ENCODE results near the gene HIVEP2. TPM values are rescaled to one million over a fixed set of nuclear protein-coding genes. Genes with fewer than 3 reads are reported as not detected.

HIVEP2 gene
- total RNA-seq, 1 donor from 2014 or later, result 7.9 TPM

GRCh38 chr6:142725024-142725770, 219.8 kb downstream of the HIVEP2 start:
- Histone ChIP-seq H3K4me3 (ENCODE audit: low read depth, low read length) (no peak overlapping the region), H3K27me3 (ENCODE audit: control insufficient read depth, insufficient read depth, low read length) (no peaks in the 10 kb centered on the region), H3K36me3 (ENCODE audit: control insufficient read depth, insufficient read depth, low read length) (no peaks in the 10 kb centered on the region)
- no peak for DNase-seq (ENCODE audit: low read depth)
- TF ChIP-seq CTCF (IDR thresholded peaks at IDR 0.05; ENCODE audit: insufficient read depth, low read length, severe bottlenecking), result no peak
- FAIRE-seq, result no peak

DNA sequence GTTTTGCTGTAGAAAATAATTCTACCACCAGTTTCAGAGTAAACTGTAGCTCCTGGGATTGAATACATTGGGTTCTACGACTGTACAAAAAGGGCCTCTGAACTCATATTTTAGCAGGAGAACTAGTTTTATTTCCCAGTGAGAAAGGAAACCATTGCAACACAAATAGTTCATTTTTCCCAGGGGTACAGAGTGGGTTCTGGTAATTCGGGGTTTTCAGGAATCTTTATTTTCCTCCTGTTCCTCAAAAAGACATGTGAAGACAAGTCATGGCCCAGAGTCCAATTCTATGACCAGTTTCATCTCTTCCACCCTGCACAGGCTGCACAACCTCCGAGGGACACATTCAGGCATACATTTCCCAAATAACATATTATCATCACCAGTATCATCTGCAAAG, 222.1 kb downstream of the HIVEP2 start:
- Histone ChIP-seq H3K36me3 (ENCODE audit: control insufficient read depth, insufficient read depth, low read length) (no peaks in the 10 kb centered on the region), H3K27me3 (ENCODE audit: control insufficient read depth, insufficient read depth, low read length) (peaks cover 1% of the 10 kb centered on the region), H3K4me3 (ENCODE audit: low read depth, low read length) (no peak overlapping the region)
- FAIRE-seq (no peak), DNase-seq (ENCODE audit: low read depth) (no peak)
- no peak for TF ChIP-seq CTCF (IDR thresholded peaks at IDR 0.05; ENCODE audit: insufficient read depth, low read length, severe bottlenecking)

GRCh38 chr6:142722012-142722411, 223.0 kb downstream of the HIVEP2 start:
- Histone ChIP-seq H3K27me3 (ENCODE audit: control insufficient read depth, insufficient read depth, low read length) (peaks cover 1% of the 10 kb centered on the region), H3K36me3 (ENCODE audit: control insufficient read depth, insufficient read depth, low read length) (no peaks in the 10 kb centered on the region), H3K4me3 (ENCODE audit: low read depth, low read length) (no peak overlapping the region)
- DNase-seq (ENCODE audit: low read depth) (no peak), FAIRE-seq (no peak)
- TF ChIP-seq CTCF (IDR thresholded peaks at IDR 0.05; ENCODE audit: insufficient read depth, low read length, severe bottlenecking), result no peak

- peaks cover 1% of the 10 kb centered on the region for H3K27me3 ChIP-seq (ENCODE audit: control insufficient read depth, insufficient read depth, low read length)
- H3K36me3 ChIP-seq (ENCODE audit: control insufficient read depth, insufficient read depth, low read length), result no peaks in the 10 kb centered on the region
- no peak for TF ChIP-seq CTCF (IDR thresholded peaks at IDR 0.05; ENCODE audit: insufficient read depth, low read length, severe bottlenecking)
- DNase-seq (ENCODE audit: low read depth) (no peak), FAIRE-seq (no peak)
- H3K4me3 ChIP-seq (ENCODE audit: low read depth, low read length), result no peak overlapping the region
These were observed 223.6 kb downstream of the HIVEP2 start for GRCh38 chr6:142721215-142721920.

- Histone ChIP-seq H3K4me3 (ENCODE audit: low read depth, low read length) (no peak overlapping the region), H3K36me3 (ENCODE audit: control insufficient read depth, insufficient read depth, low read length) (no peaks in the 10 kb centered on the region), H3K27me3 (ENCODE audit: control insufficient read depth, insufficient read depth, low read length) (peaks cover 1% of the 10 kb centered on the region)
- FAIRE-seq (no peak), DNase-seq (ENCODE audit: low read depth) (no peak)
- no peak for TF ChIP-seq CTCF (IDR thresholded peaks at IDR 0.05; ENCODE audit: insufficient read depth, low read length, severe bottlenecking)
These were observed 226.2 kb downstream of the HIVEP2 start for GRCh38 chr6:142718667-142719191.

All from bronchial epithelial cell (primary cell).